ENCODE results near the gene CTNNA2. TPM values are rescaled to one million over a fixed set of nuclear protein-coding genes. Genes with fewer than 3 reads are reported as not detected.

CTNNA2 gene
- total and polyA plus RNA-seq, 2 of the 8 experiments (the other 6 are each of a cell fraction or from before 2014, with no cell fraction given): 3.9 to 9.0 TPM

DNA sequence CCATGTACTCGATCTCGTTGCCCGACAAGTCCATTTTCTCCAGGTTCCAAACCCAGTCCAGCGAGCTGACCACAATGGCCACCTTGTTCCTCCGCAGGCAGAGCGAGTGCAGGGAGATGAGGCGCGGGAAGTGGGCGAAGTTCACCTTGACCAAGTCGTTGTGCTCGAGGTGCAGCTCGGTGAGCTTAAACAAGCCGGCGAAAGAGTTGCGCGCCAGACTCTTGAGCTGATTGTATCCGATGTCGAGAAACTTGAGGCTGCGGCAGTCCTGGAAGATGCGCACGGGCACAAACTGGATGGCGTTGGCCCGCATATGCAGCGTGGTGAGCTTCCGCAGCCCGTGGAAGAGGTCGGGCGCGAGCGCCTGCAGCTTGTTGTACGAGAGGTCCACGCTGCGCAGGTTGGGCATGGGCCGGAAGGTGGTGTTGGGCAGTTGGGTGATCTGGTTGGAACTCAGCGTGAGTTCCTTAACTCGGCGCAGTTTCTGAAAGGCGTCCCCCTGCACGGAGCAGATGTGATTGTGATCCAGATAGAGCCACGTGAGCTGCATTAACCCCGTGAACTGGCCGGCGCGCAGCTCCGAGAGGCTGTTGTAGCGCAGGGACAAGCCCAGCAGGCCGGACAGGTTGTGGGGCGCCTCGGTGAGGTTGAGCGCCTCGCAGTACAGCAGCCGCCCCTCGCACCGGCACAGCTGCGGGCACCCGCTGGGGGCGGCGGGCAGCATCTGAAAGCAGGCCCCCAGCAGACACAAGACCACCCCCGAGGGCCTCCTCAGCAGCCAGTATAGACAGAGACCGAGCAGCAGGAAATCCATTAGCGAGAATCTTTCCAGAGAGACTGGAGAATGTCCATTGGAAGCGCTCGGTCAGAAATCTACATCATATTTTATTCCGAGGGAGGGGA is 790.4 kb downstream of the CTNNA2 start:
- Histone ChIP-seq H3K56ac (replicated peaks; ENCODE audit: insufficient read length, low read depth, low read length) (no peak overlapping the region), H2BK5ac (ENCODE audit: low read depth, low read length) (peak overlapping the region; percentile 1; the same call in 1 of the 2 replicates), H3K23me2 (ENCODE audit: low read depth, low read length) (peaks cover 23% of the 10 kb centered on the region), H3K4ac (replicated peaks; ENCODE audit: insufficient read length, low read depth, low read length) (no peak overlapping the region), H3K9ac (replicated peaks in 1 of 4; ENCODE audit: extremely low read depth in 1 of 4, low read depth in 3 of 4, low read length in 3 of 4) (peak overlapping the region in 2 of 4 experiments; percentile 23 to 25; a peak in 4 of 7 replicates), H3K18ac (ENCODE audit: extremely low read depth, low read length) (peak overlapping the region; percentile 76), H3K23ac (ENCODE audit: insufficient read length) (no peak overlapping the region), H3K4me3 (ENCODE audit: extremely low read depth in 1 of 4, insufficient read depth in 2 of 4, low read depth in 3 of 4, low read length in 4 of 4) (peak overlapping the region; percentile 33 to 63 (median 56)), H2AFZ (ENCODE audit: low read length) (peak overlapping the region; percentile 79), H4K5ac (ENCODE audit: insufficient read length, low read depth, low read length) (no peak overlapping the region), H3K9me3 (ENCODE audit: insufficient read depth in 2 of 2, low read depth in 1 of 2, low read length in 1 of 2) (no peaks in the 10 kb centered on the region), H3K79me2 (ENCODE audit: control insufficient read depth in 1 of 2, insufficient read depth in 2 of 2, low read length in 2 of 2) (no peaks in the 10 kb centered on the region), H3K27me3 (replicated peaks in 1 of 4; ENCODE audit: control insufficient read depth in 3 of 4, extremely low read depth in 1 of 4, insufficient read depth in 3 of 4, low read length in 3 of 4) (peaks cover 29 to 56% (median 49%) of the 10 kb centered on the region in 4 experiments), H2BK120ac (replicated peaks; ENCODE audit: low read depth, low read length) (peak overlapping the region; percentile 47), H3K4me2 (ENCODE audit: insufficient read depth in 1 of 2, low read depth in 2 of 2, low read length in 2 of 2) (peak overlapping the region; percentile 81 to 88), H3K4me1 (replicated peaks in 1 of 4; ENCODE audit: control insufficient read depth in 3 of 4, insufficient read depth in 4 of 4, low read length in 3 of 4) (peaks cover 16 to 38% (median 26%) of the 10 kb centered on the region in 4 experiments), H2AK5ac (ENCODE audit: low read depth, low read length) (no peak overlapping the region), H4K8ac (ENCODE audit: extremely low read depth, insufficient read depth, low read length) (peak overlapping the region; percentile 63; the same call in 1 of the 2 replicates), H3K14ac (ENCODE audit: insufficient read length) (no peak overlapping the region), H3K79me1 (ENCODE audit: low read depth, low read length) (no peaks in the 10 kb centered on the region; the same call in 1 of the 2 replicates), H2BK15ac (ENCODE audit: low read length) (peak overlapping the region; percentile 36; the same call in 1 of the 2 replicates), H4K20me1 (replicated peaks in 1 of 2; ENCODE audit: control insufficient read depth in 1 of 2, insufficient read depth in 2 of 2, low read length in 2 of 2) (peaks cover 0 to 2% of the 10 kb centered on the region in 2 experiments), H3K27ac (ENCODE audit: low read depth, low read length) (no peak overlapping the region), H3K36me3 (ENCODE audit: control insufficient read depth in 2 of 4, insufficient read depth in 4 of 4, low read length in 3 of 4) (no peaks in the 10 kb centered on the region), H2BK20ac (ENCODE audit: low read length) (peak overlapping the region; percentile 96), H2BK12ac (ENCODE audit: low read depth, low read length) (peak overlapping the region; percentile 51), H4K91ac (replicated peaks; ENCODE audit: insufficient read length, low read length) (peak overlapping the region; percentile 94)
- 1% methylated on average over 62 of the region's 64 CpGs; no CpG with 5 or more reads in 1 of the 2 experiments for WGBS, 2 experiments (ENCODE audit: extremely low coverage in 1 of 2, insufficient coverage in 1 of 2, insufficient read length in 1 of 2, insufficient replicate concordance in 2 of 2, low coverage in 1 of 2, low lambda C conversion rate in 2 of 2, missing lambda C conversion rate in 1 of 2)
- no peak for FAIRE-seq
- DNase-seq (ENCODE audit: low read depth in 1 of 2, low spot score in 2 of 2): peak in 1 of 2 experiments; percentile 68
- ChIA-PET POLR2A (ENCODE audit: partially characterized antibody) (interaction anchor here (0.8 to 1.5 kb wide), 3 partner anchors 21 to 136 kb away, joined by 4 read pairs; no protein-coding TSS in a partner anchor), CTCF (ENCODE audit: partially characterized antibody) (interaction anchor here (0.6 to 1.9 kb wide), 9 partner anchors 9 to 1293 kb away, joined by 3 to 6 read pairs (median 4); no protein-coding TSS in a partner anchor)
- 0 out of 2 replicates have a peak, but pooled peaks have one; percentile 12 for TF ChIP-seq KDM1A (IDR thresholded peaks at IDR 0.05; ENCODE audit: borderline replicate concordance, low read length)
- TF ChIP-seq NANOG (IDR thresholded peaks at IDR 0.05; ENCODE audit: insufficient read depth, low read depth, low read length, poor library complexity, severe bottlenecking): no peak
- peak; percentile 74 for TF ChIP-seq ASH2L (IDR thresholded peaks at IDR 0.05; ENCODE audit: low read length)
- no peak for TF ChIP-seq EGR1 (IDR thresholded peaks at IDR 0.05; ENCODE audit: borderline replicate concordance, low read depth, low read length)

All from H1 (cell line).